Tibial nerve (tissue), 4 donors: ENCODE data around the gene GALNT6. TPM values are rescaled to one million over a fixed set of nuclear protein-coding genes. Genes with fewer than 3 reads are reported as not detected.
A peak's percentile ranks its signal among the peaks of the same experiment; 100 is the strongest.

Source experiments
- DNase-seq, 2 donors: peaks; one replicate each; pipeline ENCODE4 v3.0.0-alpha.2; 2019; ENCODE audit warnings: low spot score in 2 of 2
- H3K27ac ChIP-seq, 4 donors: fragments of 200-600 bp; sonication (generic) in 3 of 4; one replicate each; pipeline ENCODE4 v1.5.1; 2017 to 2019; ENCODE audit warnings: mild to moderate bottlenecking in 1 of 4
- H3K27me3 ChIP-seq, 2 donors: fragments of 200-600 bp; sonication (generic) in 1 of 2; one replicate each; pipeline versions ENCODE4 v1.5.1 to v1.6.0; 2017 to 2019
- H3K36me3 ChIP-seq, 3 donors: fragments of 200-600 bp; sonication (generic); one replicate each; pipeline ENCODE4 v1.5.1; 2018 to 2019
- H3K4me1 ChIP-seq, 4 donors: fragments of 200-600 bp; sonication (generic) in 3 of 4; one replicate each; pipeline ENCODE4 v1.5.1; 2017 to 2019
- H3K4me3 ChIP-seq, 4 donors: fragments of 200-600 bp; sonication (generic) in 3 of 4; one replicate each; pipeline ENCODE4 v1.5.1; 2017 to 2019; ENCODE audit warnings: mild to moderate bottlenecking in 1 of 4, moderate library complexity in 1 of 4
- H3K9me3 ChIP-seq, 4 donors: fragments of 200-600 bp; sonication (generic) in 3 of 4; one replicate each; pipeline ENCODE4 v1.5.1; 2017 to 2019
- EP300 ChIP-seq, 2 donors: sonication (generic); formaldehyde crosslinking; IDR thresholded peaks; one replicate each; pipeline ENCODE4 v1.6.1; 2017; ENCODE audit warnings: antibody characterized with exemption in 2 of 2, mild to moderate bottlenecking in 1 of 2
- POLR2A ChIP-seq, 2 donors: fragments of 450-650 bp; IDR thresholded peaks; one replicate each; pipeline ENCODE4 v1.6.1; 2017; ENCODE audit warnings: antibody characterized with exemption in 2 of 2, mild to moderate bottlenecking in 2 of 2, moderate library complexity in 2 of 2
- WGBS, 2 donors: methylation state at CpG; one replicate each; pipeline ENCODE4 v1.1.5; 2018; 5-methylcytosine and 5-hydroxymethylcytosine counted together
- total RNA-seq, 4 donors: library from RNA; depleted of rRNA; stranded (reverse); fragments of >200 nt; gene quantifications; one replicate each; pipeline ENCODE4 v1.1.0, GENCODE V29; 2016
- TF ChIP-seq, protein P1 (sequence below), 5 experiments: fragments of 200-600 bp in 3 of 5; fragments of 450-650 bp in 2 of 5; sonication (generic) in 3 of 5; IDR thresholded peaks; one replicate each; pipeline ENCODE4 v1.5.1; 2016 to 2019; ENCODE audit warnings: antibody characterized with exemption in 5 of 5, mild to moderate bottlenecking in 3 of 5, moderate library complexity in 2 of 5

GALNT6 gene, protein sequence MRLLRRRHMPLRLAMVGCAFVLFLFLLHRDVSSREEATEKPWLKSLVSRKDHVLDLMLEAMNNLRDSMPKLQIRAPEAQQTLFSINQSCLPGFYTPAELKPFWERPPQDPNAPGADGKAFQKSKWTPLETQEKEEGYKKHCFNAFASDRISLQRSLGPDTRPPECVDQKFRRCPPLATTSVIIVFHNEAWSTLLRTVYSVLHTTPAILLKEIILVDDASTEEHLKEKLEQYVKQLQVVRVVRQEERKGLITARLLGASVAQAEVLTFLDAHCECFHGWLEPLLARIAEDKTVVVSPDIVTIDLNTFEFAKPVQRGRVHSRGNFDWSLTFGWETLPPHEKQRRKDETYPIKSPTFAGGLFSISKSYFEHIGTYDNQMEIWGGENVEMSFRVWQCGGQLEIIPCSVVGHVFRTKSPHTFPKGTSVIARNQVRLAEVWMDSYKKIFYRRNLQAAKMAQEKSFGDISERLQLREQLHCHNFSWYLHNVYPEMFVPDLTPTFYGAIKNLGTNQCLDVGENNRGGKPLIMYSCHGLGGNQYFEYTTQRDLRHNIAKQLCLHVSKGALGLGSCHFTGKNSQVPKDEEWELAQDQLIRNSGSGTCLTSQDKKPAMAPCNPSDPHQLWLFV
- total RNA-seq: 1 to 10 TPM; 1.0 to 6.3 (median 4.3) TPM

DNA sequence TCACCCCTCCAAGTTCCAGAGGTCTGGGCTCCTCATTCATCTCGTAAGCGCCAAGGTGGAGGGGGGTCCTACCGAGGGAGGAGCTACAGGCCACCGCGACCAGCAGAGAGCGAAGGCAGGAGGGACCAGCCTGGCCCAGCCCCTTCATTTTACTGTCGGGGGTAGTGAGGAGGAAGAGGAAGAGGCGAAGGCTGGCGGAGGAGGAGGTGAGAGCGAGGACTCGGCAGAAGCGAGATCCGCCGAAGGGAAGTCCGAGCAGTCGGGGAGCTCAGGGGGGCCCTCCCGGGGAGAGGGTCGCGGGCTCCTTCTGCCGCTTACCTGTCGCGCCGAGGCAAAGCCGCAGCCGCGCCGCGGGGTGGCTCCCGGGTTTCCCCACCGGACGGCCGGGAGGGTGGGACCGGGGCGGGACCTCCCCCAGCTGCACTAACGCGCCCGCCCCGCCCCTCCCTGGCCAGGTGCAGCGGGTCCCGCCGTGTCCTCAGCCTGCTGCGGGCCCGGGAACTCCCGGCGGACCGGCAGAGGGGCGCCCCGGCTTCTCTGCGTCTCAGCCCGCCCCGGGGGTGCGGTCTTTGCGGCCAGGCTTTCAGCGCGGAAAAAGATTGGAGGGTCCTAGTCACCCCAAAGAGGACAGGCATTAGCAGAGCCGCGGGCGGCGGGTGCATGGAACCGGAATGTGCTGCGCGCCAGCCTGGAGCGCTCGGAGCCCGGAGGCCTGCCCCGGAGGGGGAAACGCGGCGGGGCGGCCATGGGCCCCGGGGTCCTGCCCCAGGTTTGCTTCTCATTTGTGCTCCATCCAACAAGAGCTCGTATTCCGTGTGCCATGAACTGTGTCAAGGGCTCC lies at the start of gene GALNT6:
GALNT6 (minus strand) TSS at position 124 of the 841 bp plus-strand sequence. CDS start 11,625 bp downstream, outside the sequence.
- TF ChIP-seq EP300 (IDR thresholded peaks at IDR 0.05) (no peak), POLR2A (IDR thresholded peaks at IDR 0.05) (no peak)
- TF ChIP-seq, protein P1, sequence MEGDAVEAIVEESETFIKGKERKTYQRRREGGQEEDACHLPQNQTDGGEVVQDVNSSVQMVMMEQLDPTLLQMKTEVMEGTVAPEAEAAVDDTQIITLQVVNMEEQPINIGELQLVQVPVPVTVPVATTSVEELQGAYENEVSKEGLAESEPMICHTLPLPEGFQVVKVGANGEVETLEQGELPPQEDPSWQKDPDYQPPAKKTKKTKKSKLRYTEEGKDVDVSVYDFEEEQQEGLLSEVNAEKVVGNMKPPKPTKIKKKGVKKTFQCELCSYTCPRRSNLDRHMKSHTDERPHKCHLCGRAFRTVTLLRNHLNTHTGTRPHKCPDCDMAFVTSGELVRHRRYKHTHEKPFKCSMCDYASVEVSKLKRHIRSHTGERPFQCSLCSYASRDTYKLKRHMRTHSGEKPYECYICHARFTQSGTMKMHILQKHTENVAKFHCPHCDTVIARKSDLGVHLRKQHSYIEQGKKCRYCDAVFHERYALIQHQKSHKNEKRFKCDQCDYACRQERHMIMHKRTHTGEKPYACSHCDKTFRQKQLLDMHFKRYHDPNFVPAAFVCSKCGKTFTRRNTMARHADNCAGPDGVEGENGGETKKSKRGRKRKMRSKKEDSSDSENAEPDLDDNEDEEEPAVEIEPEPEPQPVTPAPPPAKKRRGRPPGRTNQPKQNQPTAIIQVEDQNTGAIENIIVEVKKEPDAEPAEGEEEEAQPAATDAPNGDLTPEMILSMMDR (IDR thresholded peaks at IDR 0.05): no peak
- WGBS, 2 donors: 1 to 2% methylated on average over 27 to 56 of the region's 73 CpGs
- peak within 1 kb of the TSS; percentile 5 to 38 (median 28) for H3K27ac ChIP-seq
- H3K4me3 ChIP-seq: peak within 1 kb of the TSS; percentile 32 to 54 (median 50)
- no peaks in the 10 kb centered on the region for H3K9me3 ChIP-seq
- peaks cover 0 to 11% (median 10%) of the 10 kb centered on the region in 4 donors for H3K4me1 ChIP-seq
- no peak for DNase-seq
- no peaks in the 10 kb centered on the region for H3K36me3 ChIP-seq
- H3K27me3 ChIP-seq: peaks cover 0 to 40% of the 10 kb centered on the region in 2 donors

GRCh38 chr12:51439330-51439729 lies 48.1 kb upstream of the GALNT6 start:
- Histone ChIP-seq H3K9me3 (no peaks in the 10 kb centered on the region), H3K4me3 (no peak overlapping the region), H3K27me3 (peaks cover 0 to 7% of the 10 kb centered on the region in 2 donors), H3K4me1 (no peaks in the 10 kb centered on the region), H3K27ac (no peak overlapping the region), H3K36me3 (no peaks in the 10 kb centered on the region)
- no peak for DNase-seq
- TF ChIP-seq EP300 (IDR thresholded peaks at IDR 0.05): no peak
- TF ChIP-seq, protein P1 (IDR thresholded peaks at IDR 0.05): no peak
- TF ChIP-seq POLR2A (IDR thresholded peaks at IDR 0.05): no peak
- 78 to 82% methylated on average over 2 of the region's 2 CpGs for WGBS, 2 donors

GRCh38 chr12:51437431-51437830 lies 46.2 kb upstream of the GALNT6 start:
- TF ChIP-seq POLR2A (IDR thresholded peaks at IDR 0.05): no peak
- H3K27me3 ChIP-seq: peaks cover 0 to 7% of the 10 kb centered on the region in 2 donors
- H3K4me1 ChIP-seq: no peaks in the 10 kb centered on the region
- no peaks in the 10 kb centered on the region for H3K36me3 ChIP-seq
- no peak overlapping the region for H3K4me3 ChIP-seq
- no peak for DNase-seq
- 71 to 76% methylated on average over 1 of the region's 1 CpG for WGBS, 2 donors
- H3K9me3 ChIP-seq: no peaks in the 10 kb centered on the region
- no peak overlapping the region for H3K27ac ChIP-seq

GRCh38 chr12:51434305-51434704 lies 43.1 kb upstream of the GALNT6 start:
- Histone ChIP-seq H3K36me3 (no peaks in the 10 kb centered on the region), H3K9me3 (no peaks in the 10 kb centered on the region), H3K27me3 (no peaks in the 10 kb centered on the region), H3K4me1 (no peaks in the 10 kb centered on the region), H3K4me3 (no peak overlapping the region), H3K27ac (no peak overlapping the region)
- no peak for TF ChIP-seq POLR2A (IDR thresholded peaks at IDR 0.05)
- no peak for TF ChIP-seq EP300 (IDR thresholded peaks at IDR 0.05)
- TF ChIP-seq, protein P1 (IDR thresholded peaks at IDR 0.05): no peak
- 42 to 46% methylated on average over 1 of the region's 1 CpG for WGBS, 2 donors
- DNase-seq: no peak

- no peaks in the 10 kb centered on the region for H3K9me3 ChIP-seq
- 70 to 81% methylated on average over 2 of the region's 2 CpGs for WGBS, 2 donors
- H3K4me1 ChIP-seq: no peaks in the 10 kb centered on the region
- no peaks in the 10 kb centered on the region for H3K27me3 ChIP-seq
- no peak for DNase-seq
- TF ChIP-seq POLR2A (IDR thresholded peaks at IDR 0.05) (no peak), EP300 (IDR thresholded peaks at IDR 0.05) (no peak)
- TF ChIP-seq, protein P1 (IDR thresholded peaks at IDR 0.05): no peak
- no peak overlapping the region for H3K4me3 ChIP-seq
- H3K27ac ChIP-seq: no peak overlapping the region
- no peaks in the 10 kb centered on the region for H3K36me3 ChIP-seq
Observed at GRCh38 chr12:51432921-51433320, 41.7 kb upstream of the GALNT6 start.
